Left forelimb (tissue), 1 donor: ENCODE data around the gene CAMK2B.

Source experiments
- DNase-seq: peaks from one replicate; pipeline ENCODE4 v3.0.0-alpha.2; 2018; ENCODE audit warnings: low spot score

CAMK2B gene

GRCh38 chr7:44308596-44309270 lies 16.7 kb downstream of the CAMK2B start:
- DNase-seq = peak; percentile 64

DNA sequence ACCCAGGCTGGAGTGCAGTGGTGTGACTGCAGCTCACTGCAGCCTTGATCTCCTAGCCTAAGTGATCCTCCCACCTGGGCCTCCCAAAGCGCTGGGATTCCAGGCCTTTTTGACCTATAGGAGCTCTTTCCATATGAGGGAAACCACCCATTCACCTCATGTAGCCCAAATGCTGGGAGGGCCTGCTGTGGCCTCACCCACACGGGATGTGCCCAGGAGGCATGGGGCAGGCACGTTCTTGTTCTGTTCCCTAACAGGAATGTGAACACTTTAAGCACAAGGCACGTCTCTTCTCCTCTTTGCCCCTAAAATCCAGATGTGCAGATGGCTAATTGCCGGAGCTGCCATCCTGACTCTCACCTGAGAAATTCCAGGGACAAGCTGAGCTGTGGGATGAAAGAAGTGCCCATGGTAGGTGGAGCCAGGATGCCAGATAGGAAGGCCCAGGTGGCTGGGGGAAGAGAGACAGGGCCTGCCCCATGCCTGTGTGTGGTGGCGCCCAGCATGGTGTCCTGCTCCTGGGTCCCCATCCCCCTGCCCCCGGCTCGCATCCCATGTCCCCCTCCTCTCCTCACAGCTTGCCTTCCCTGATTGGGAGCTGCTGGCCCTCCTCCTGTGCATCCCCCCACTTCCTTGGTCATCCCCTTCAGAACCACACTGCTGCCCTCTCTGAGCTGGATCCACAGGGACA lies 17.3 kb downstream of the CAMK2B start:
- DNase-seq = peak; percentile 57

GRCh38 chr7:44307301-44307900 lies 18.0 kb downstream of the CAMK2B start:
- DNase-seq = peak; percentile 60

DNA sequence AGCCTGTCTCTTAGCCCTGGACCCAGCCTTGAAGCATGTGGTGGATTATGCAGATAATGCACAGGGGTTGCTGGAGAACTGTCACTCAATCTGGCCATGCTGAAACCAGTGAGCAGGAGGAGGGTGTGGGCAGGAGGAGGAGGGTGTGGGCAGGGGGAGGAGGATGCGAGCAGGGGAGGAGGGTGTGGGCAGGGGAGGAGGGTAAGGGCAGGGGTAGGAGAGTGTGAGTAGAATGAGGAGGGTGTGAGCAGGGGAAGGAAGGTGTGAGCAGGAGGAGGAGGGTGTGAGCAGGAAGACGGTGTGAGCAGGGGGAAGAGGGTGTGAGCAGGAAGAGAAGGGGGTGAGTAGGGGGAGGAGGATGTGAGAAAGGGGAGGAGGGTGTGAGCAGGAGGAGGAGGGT lies 18.8 kb downstream of the CAMK2B start:
- peak; percentile 37 for DNase-seq

DNA sequence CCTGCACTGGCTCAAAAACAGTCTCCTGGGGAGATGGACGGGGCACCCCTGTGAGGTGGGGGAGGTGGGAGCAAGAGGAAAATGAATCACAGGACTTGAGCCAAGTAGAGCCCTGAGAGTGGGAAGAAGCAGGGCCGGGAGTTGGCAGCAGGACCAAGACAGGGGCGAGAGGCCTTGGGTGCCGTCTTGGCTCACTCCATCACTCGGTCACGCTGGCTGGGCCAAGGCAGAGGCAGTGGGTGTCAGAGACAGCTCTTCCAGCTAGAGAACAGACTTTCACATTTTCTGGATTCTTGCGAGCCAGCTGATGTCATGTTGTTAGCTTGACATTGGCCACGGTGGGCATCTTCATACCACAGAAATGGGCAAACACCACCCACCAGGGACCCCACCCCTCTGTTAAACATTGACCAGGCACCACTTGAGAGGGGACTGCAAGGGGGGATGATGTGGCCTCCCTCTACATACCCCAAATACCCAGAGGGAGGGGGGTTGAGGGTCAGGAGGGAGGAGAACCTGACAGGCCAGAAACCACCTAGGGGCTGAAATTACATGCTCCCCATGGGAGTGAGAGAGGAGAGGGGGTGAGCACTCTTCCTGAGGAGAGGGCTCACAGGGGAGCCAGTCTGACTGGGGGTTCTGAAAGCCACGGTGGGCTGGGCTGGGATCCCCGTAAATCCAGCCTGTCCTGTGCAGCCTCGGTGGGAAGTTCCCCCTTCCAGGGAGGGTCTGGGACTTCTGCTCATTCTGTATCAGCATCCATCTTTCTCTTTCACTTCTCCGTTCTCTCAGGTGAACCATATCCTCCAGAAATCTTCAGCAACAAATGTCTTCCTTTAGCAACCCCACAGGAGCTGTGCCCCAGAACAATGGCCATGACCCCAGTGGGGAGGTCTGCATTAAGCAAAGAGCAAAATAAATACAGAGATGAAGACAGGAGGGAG lies 19.6 kb downstream of the CAMK2B start:
- DNase-seq = peak; percentile 42

DNA sequence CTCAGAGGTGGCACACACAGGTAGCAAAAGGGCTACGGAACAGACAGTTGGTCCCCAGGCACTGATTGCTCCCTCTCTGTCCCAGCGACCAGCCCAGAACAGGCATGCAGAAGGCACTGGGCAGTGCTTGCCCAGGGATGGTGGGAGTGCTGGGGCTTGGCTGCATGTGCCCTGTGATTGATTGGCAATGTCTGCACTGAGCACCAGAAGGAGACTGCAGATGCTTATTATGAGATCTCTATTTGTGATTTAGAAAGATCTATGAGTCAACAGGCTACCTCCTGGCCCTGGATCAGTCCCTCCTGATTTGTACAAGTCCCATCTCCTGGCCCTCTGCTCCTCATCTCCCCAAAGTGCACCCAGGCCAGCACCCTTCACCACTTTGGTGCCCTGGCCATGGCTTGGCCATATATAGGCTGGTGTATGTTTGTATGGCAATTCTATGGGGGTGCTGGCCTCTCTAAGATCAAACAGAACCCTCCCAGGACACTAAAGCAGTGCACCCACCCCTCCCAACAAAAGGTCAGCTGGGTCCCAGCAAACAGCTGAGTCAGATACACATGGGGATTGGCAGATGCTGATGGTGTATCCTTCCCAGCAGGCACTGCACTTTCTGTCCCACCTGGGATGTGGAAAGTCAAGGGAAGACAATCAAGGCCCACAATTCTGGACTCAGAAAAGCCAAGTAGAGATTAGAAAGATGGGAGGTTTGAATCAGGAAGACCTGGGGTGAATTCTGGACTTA lies 30.9 kb downstream of the CAMK2B start:
- peak; percentile 34 for DNase-seq

GRCh38 chr7:44293561-44294324 lies 31.7 kb downstream of the CAMK2B start:
- DNase-seq = peak; percentile 33

DNA sequence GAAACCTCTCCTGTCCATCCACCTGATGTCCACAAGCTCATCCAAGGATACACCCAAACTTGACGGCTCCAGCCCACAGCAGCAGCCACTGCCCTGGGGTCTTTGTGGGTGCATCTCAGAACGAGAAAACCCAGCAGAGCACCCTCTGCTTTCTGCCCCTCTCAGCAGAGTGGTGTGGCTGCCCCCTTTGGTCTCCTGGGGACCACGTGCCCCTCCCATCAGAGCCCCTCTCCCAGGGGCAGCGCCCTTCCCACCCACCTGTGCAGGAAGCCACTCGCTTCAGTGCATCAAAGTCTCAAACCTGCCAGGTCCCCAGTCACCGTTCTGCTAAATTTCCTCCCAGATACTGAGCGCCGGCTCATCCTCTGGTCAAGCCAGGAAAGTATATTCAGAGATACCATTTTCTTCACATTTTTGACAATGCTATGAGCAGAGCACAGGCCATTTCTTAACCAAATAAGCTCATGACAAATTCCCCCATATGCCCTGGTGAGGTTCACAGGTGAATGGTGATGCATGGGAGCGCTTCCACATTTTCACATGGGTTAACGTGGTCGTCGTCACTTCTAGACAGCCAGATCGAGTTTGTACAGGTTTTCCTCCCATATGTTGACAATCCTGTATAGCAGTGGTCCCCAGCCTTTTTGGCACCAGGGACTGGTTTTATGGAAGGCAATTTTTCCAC lies 32.4 kb downstream of the CAMK2B start:
- DNase-seq = peak; percentile 31

- DNase-seq = no peak
Measured at GRCh38 chr7:44292420-44292817, 33.0 kb downstream of the CAMK2B start.

DNA sequence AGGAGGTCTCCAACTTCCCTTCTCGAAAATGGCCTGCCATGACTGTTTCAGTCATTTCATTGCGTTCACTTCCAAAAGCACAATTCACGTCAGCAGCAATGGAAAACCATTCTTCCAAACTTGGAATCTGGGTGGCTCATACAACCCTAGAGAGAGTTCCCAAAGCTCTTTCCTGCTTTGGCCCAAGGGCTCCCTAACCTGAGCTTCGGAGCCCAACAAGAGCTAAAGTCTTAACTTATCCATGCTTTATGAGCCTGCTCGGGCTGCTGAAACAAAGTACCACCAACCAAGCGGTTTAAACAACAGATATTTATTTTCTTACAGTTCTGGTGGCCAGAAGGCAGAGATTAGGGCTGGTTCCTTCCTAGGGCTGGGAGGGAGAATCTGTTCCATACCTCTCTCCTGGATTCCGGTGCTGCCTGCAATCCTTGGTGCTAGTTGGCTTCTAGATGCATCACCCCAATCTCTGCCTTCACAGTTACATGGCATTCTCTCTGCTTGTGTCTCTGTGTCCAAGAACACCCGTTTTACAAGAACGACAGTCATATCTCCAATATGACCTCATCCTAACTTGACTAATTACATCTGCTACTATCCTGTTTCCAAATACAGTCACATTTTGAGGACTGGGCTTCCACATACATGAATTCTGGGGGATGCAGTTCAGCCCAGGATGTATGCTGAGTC lies 33.5 kb downstream of the CAMK2B start:
- no peak for DNase-seq

- DNase-seq = peak; percentile 47
Measured at GRCh38 chr7:44291066-44291732, 34.2 kb downstream of the CAMK2B start.

DNA sequence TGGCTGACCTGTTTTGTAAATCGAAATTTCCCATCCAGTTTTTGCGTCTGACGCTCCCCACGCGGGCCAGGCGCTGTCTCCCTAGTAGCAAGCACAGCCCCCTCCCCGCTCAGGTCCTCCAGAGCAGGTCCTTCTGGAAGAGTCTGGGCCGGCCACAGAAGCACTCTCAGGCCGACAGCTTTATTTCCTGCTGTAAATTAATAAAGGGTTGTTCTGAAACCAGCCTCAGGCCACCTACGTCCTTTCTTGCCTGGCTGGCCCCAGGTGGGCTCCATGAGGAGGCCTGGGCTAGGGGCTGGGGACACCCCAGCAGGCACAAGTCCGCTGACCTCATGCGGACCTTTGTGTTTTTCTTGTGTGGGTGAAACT lies 35.2 kb downstream of the CAMK2B start:
- peak; percentile 45 for DNase-seq

DNA sequence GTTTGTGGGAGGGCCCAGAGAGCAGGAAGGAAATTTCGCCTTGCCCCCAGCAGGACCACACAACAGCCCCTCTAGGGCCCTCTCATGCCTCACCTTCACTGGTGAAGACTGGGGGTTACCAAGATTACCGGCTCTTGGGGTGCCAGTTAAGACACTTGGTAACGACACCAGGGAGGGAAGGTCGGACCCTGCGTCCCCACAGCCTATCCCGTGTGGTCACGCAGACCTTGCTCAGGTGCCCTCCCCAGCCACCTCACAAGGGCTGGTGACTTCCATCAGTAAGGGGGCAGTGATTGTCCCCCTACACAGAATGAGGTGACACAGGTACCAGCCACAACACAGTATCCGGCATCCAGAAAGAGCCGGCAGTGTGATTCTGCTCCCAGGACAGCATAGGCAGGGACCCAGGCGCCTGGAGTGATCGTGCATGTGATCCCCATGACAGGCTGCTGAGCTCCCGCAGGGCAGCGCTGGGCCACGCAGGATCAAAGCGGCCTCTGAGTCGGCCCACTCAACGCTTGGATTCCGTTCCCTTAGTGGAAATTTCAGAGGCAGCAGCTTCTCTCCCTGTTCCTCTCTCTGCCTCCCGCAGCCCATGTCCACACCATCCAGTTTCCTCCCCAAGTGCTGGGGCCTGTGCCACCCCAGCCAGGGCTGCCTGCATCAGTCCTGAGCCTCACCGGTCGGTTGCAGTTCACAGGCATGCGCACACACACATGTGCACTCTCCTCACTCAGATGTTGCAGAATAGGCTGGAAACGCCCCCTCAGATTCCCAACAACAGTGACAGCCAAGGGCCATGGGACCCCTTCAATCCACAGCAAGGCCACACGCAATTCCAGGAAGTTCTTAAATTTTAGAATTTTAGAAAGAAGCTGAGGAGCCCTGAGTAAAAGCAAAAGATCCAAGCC lies 35.8 kb downstream of the CAMK2B start:
- peak; percentile 61 for DNase-seq

- DNase-seq = no peak
Measured at GRCh38 chr7:44288811-44289340, 36.5 kb downstream of the CAMK2B start.

DNA sequence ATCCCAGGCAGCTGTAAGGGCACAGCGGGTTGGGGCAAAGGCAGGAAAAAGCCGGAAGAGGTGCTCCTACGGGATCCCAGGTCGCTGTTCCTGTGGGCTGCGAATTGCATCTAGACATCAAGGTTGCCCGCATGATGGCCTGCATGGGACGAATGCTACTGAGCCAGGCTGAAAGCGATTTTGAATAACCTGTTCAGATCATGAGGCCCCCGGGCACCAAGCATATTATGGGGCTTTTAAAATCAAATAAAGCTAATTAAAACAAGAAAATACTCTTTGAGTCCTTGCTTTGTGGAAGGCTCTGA lies 37.1 kb downstream of the CAMK2B start:
- DNase-seq = no peak

DNA sequence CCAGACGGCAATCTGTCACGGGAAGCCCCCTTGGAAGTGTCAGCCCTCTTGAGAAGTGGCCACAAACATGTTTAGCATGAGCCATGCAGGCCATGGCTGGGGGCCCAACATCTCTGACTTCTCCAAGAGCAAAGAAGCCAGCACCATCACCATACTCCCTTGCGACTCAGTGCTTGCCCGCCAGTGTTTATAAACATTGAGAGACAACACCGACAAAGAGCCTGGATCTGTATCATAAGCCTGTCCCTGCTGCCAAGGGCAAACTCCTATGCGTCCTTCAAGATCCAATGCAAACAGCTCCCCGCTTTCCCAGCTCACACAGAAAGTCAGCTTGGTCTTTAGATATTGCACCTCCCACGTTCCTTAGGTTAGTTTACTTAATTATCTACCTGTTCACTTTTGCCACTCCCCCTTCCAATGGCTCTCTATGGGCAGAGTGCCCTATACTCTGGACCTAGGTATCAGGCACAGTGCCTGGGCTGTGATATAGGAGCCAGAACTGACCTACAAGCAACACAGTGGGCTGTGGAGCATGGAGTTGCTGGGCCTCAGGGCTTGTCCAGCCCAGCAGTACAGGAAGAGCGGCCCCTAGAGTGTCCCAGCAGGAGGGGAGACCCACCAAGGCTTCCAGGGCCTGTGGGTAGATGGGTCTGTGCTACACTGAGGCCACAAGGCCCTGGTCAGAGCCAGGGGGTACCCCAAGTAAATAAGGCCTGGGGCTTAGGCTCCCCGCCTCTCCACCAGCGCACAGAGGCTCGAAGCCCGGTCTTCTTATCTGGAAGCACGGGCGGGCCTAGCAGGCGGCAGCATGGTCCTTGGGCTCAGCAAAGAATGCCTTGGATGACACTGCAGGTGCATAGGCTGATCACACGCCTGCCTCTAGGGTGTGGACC lies 37.7 kb downstream of the CAMK2B start:
- DNase-seq = peak; percentile 34
